K562 (cell line): ENCODE measurements around the gene RPS27. TPM values are rescaled to one million over a fixed set of nuclear protein-coding genes. Genes with fewer than 3 reads are reported as not detected.

Source experiments
- ARID3B ChIP-seq: fragments of 250-450 bp; sonication (Bioruptor Pico); IDR thresholded peaks from 2 replicates; pipeline ENCODE4 v1.4.0; 2020; ENCODE audit warnings: borderline replicate concordance
- FOSL1 ChIP-seq: fragments of 200-800 bp; sonication (Bioruptor generic); conservative IDR thresholded peaks from 2 replicates; pipeline ENCODE4 v1.6.1; 2016; ENCODE audit warnings: missing genetic modification characterization, missing compliant biosample characterization
- FUS ChIP-seq: fragments of 200-400 bp; formaldehyde crosslinking; optimal IDR thresholded peaks from 2 replicates; pipeline ENCODE3; 2017; ENCODE audit warnings: low read depth, low read length
- GMEB1 ChIP-seq: fragments of 250-450 bp; sonication (Bioruptor Pico); IDR thresholded peaks from 2 replicates; pipeline ENCODE4 v1.4.0; 2020; ENCODE audit warnings: mild to moderate bottlenecking
- MXD1 ChIP-seq: fragments of 250-450 bp; sonication (Bioruptor Pico); IDR thresholded peaks from 2 replicates; pipeline ENCODE4 v1.8.0; 2021; ENCODE audit warnings: borderline replicate concordance, mild to moderate bottlenecking, moderate library complexity; ENCODE audit not compliant: poor library complexity, severe bottlenecking
- SP2 ChIP-seq: IDR thresholded peaks from 2 replicates; pipeline ENCODE4 v1.6.1; 2011; ENCODE audit warnings: mild to moderate bottlenecking, low read depth, low read length, moderate library complexity; ENCODE audit not compliant: poor library complexity, severe bottlenecking; ENCODE audit errors: extremely low read depth
- ZBTB33 ChIP-seq: sonication (generic); formaldehyde crosslinking; IDR thresholded peaks from 2 replicates; pipeline ENCODE4 v1.8.1; 2023; ENCODE audit warnings: mild to moderate bottlenecking, missing genetic modification reagents
- ZNF407 ChIP-seq: fragments of 450-650 bp; IDR thresholded peaks from 2 replicates; pipeline ENCODE4 v1.6.1; 2016; ENCODE audit warnings: low read depth
- ZNF699 ChIP-seq: fragments of 250-450 bp; sonication (Bioruptor Pico); IDR thresholded peaks from 2 replicates; pipeline ENCODE4 v1.8.0; 2021; ENCODE audit warnings: mild to moderate bottlenecking, moderate library complexity; ENCODE audit not compliant: insufficient replicate concordance
- ZSCAN29 ChIP-seq: fragments of 450-650 bp; IDR thresholded peaks from 2 replicates; pipeline ENCODE4 v1.6.1; 2017
- polyA plus RNA-seq, 8 experiments: library from polyadenylated mRNA; depleted of rRNA in 4 of 8; stranded (reverse) in 5 of 8; unstranded in 3 of 8; fragments of >200 nt; fragmentation: Nextera tagmentation in 2 of 8; fragmentation: Illumina TruSeq in 1 of 8; extraction: Ambion mirVana in 2 of 8; extraction: Trizol in 1 of 8; gene quantifications; 2 replicates each; pipeline versions ENCODE4 v1.2.1 to v1.2.3, GENCODE V29; 2011 to 2014; ENCODE audit warnings: inconsistent platforms in 1 of 8, missing spikeins in 1 of 8
- total RNA-seq, 7 experiments: library from RNA; depleted of rRNA in 6 of 7; stranded (reverse); fragments of >200 nt in 6 of 7; fragmentation: Illumina TruSeq in 2 of 7; extraction: Trizol in 2 of 7; gene quantifications; 2 replicates each; pipeline versions ENCODE4 v1.2.1 to v1.2.3, GENCODE V29; 2011 to 2021; ENCODE audit warnings: low replicate concordance in 1 of 7

Gene RPS27
- total and polyA plus RNA-seq, 9 of the 15 experiments (the other 6 are each of a cell fraction or from before 2014, with no cell fraction given) = 2,091 to 9,377 (median 6,706) TPM

- TF ChIP-seq ARID3B (no peak), ZSCAN29 (no peak), FOSL1 (tag) (peak; percentile 51), ZNF407 (no peak), ZBTB33 (CRISPR knock-in tag) (0 out of 2 replicates have a peak, but pooled peaks have one; percentile 32), GMEB1 (CRISPR knock-in tag) (peak; percentile 51), MXD1 (CRISPR knock-in tag) (no peak), FUS (no peak), SP2 (no peak), ZNF699 (CRISPR knock-in tag) (no peak)
Measured at GRCh38 chr1:153945795-153946621, 44.6 kb upstream of the RPS27 start (continued).
